MM.1S (cell line): ENCODE results near the gene TRIP4.

Source experiments
- DNase-seq: peaks from one replicate; pipeline ENCODE4 v3.0.0-alpha.2; 2015
- H2AFZ ChIP-seq: fragments of 300-600 bp; sonication (generic); 2 replicates; pipeline ENCODE4 v1.6.0; 2016; ENCODE audit warnings: antibody characterized with exemption, low read length
- H3F3A ChIP-seq: fragments of 300-600 bp; sonication (generic); 2 replicates; pipeline ENCODE4 v1.6.1; 2016; ENCODE audit warnings: mild to moderate bottlenecking, antibody characterized with exemption, low read length, moderate library complexity, mixed read lengths; ENCODE audit not compliant: insufficient read depth
- H3K27ac ChIP-seq: fragments of 300-600 bp; sonication (generic); 2 replicates; pipeline ENCODE4 v1.5.1; 2016; ENCODE audit warnings: mild to moderate bottlenecking, low read length
- H3K27me3 ChIP-seq: fragments of 300-600 bp; sonication (generic); replicated peaks from 2 replicates; pipeline ENCODE4 v1.6.0; 2016; ENCODE audit warnings: low read length; ENCODE audit not compliant: insufficient read depth
- H3K36me3 ChIP-seq: fragments of 300-600 bp; sonication (generic); replicated peaks from 2 replicates; pipeline ENCODE4 v1.6.1; 2016; ENCODE audit warnings: mild to moderate bottlenecking, low read length, mixed read lengths; ENCODE audit not compliant: insufficient read depth
- H3K4me1 ChIP-seq: fragments of 300-600 bp; sonication (generic); 2 replicates; pipeline ENCODE4 v1.6.1; 2016; ENCODE audit warnings: low read length, mixed read lengths
- H3K4me2 ChIP-seq: fragments of 300-600 bp; sonication (generic); 2 replicates; pipeline ENCODE4 v1.6.0; 2016; ENCODE audit warnings: low read depth, low read length
- H3K4me3 ChIP-seq: fragments of 300-600 bp; sonication (generic); 2 replicates; pipeline ENCODE4 v1.5.1; 2016; ENCODE audit warnings: low read length, mixed read lengths
- H3K79me2 ChIP-seq: fragments of 300-600 bp; sonication (generic); 2 replicates; pipeline ENCODE4 v1.6.1; 2016; ENCODE audit warnings: mixed run types, low read length, mixed read lengths
- H3K9ac ChIP-seq: fragments of 300-600 bp; sonication (generic); 2 replicates; pipeline ENCODE4 v1.6.1; 2016; ENCODE audit warnings: low read length, mixed read lengths
- H3K9me2 ChIP-seq: fragments of 300-600 bp; sonication (generic); replicated peaks from 2 replicates; pipeline ENCODE4 v1.6.1; 2016; ENCODE audit warnings: mild to moderate bottlenecking, low read length, mixed read lengths; ENCODE audit not compliant: insufficient read depth
- H3K9me3 ChIP-seq: fragments of 300-600 bp; sonication (generic); replicated peaks from 2 replicates; pipeline ENCODE4 v1.6.1; 2016; ENCODE audit warnings: mild to moderate bottlenecking, low read length, mixed read lengths; ENCODE audit not compliant: insufficient read depth
- H4K20me1 ChIP-seq: fragments of 300-600 bp; sonication (generic); 2 replicates; pipeline ENCODE4 v1.6.1; 2016; ENCODE audit warnings: mild to moderate bottlenecking, low read length, moderate library complexity, mixed read lengths; ENCODE audit not compliant: insufficient read depth
- CTCF ChIP-seq: fragments of 300-600 bp; sonication (generic); IDR thresholded peaks from 2 replicates; pipeline ENCODE4 v1.5.1; 2016; ENCODE audit warnings: antibody characterized with exemption, low read length, mixed read lengths
- EZH2 ChIP-seq: fragments of 300-600 bp; sonication (generic); optimal IDR thresholded peaks from 2 replicates; pipeline ENCODE3; 2017; ENCODE audit warnings: low read depth, mild to moderate bottlenecking, antibody characterized with exemption, low read length, mixed read lengths
- EZH2phosphoT487 ChIP-seq: fragments of 300-600 bp; sonication (generic); IDR thresholded peaks from 2 replicates; pipeline ENCODE4 v1.6.1; 2018; ENCODE audit warnings: antibody characterized with exemption, low read length

The TRIP4 gene

GRCh38 chr15:64441852-64442251, 54.2 kb downstream of the TRIP4 start:
- H3K79me2 ChIP-seq, result no peaks in the 10 kb centered on the region
- TF ChIP-seq CTCF (no peak), EZH2 (no peak), EZH2phosphoT487 (no peak)
- no peaks in the 10 kb centered on the region for H3F3A ChIP-seq

DNA sequence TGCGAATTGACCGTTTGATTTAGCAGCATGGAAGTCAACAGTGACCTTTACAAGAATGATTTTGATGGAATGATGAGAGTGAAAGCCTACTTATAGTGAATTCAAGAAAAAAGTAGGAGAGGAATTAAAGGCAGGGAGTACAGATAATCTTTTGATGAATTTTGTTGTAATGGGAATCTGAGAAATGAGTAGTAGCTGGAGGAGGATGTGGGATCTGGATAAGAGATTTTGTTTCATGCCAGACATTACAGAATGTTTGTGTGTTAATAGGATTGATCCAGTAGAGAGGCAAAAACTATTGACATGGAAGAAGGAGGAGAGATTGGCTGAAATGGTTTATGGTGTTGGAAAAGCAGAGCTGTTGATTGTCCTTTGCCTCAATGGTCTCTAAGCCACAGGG, 55.4 kb downstream of the TRIP4 start:
- DNase-seq, result no peak
- no peak overlapping the region for H3K4me2 ChIP-seq
- no peak overlapping the region for H3K27ac ChIP-seq
- no peaks in the 10 kb centered on the region for H4K20me1 ChIP-seq
- no peak overlapping the region for H2AFZ ChIP-seq
- no peak overlapping the region for H3K4me3 ChIP-seq
- no peaks in the 10 kb centered on the region for H3K27me3 ChIP-seq
- no peaks in the 10 kb centered on the region for H3F3A ChIP-seq
- no peaks in the 10 kb centered on the region for H3K4me1 ChIP-seq
- H3K36me3 ChIP-seq, result no peaks in the 10 kb centered on the region
- no peak overlapping the region for H3K9ac ChIP-seq
- TF ChIP-seq EZH2, result no peak
- no peak for TF ChIP-seq EZH2phosphoT487
- no peak for TF ChIP-seq CTCF
- H3K79me2 ChIP-seq, result no peaks in the 10 kb centered on the region
- no peaks in the 10 kb centered on the region for H3K9me2 ChIP-seq
- H3K9me3 ChIP-seq, result no peaks in the 10 kb centered on the region

More at GRCh38 chr15:64441852-64442251, 54.2 kb downstream of the TRIP4 start:
- H4K20me1 ChIP-seq, result no peaks in the 10 kb centered on the region
- no peak for DNase-seq
- H3K4me2 ChIP-seq, result no peak overlapping the region
- no peak overlapping the region for H3K27ac ChIP-seq
- H3K9me3 ChIP-seq, result no peaks in the 10 kb centered on the region
- no peaks in the 10 kb centered on the region for H3K4me1 ChIP-seq
- no peaks in the 10 kb centered on the region for H3K9me2 ChIP-seq
- H3K27me3 ChIP-seq, result no peaks in the 10 kb centered on the region
- H2AFZ ChIP-seq, result no peak overlapping the region
- no peaks in the 10 kb centered on the region for H3K36me3 ChIP-seq
- H3K9ac ChIP-seq, result no peak overlapping the region
- H3K4me3 ChIP-seq, result no peak overlapping the region

DNA sequence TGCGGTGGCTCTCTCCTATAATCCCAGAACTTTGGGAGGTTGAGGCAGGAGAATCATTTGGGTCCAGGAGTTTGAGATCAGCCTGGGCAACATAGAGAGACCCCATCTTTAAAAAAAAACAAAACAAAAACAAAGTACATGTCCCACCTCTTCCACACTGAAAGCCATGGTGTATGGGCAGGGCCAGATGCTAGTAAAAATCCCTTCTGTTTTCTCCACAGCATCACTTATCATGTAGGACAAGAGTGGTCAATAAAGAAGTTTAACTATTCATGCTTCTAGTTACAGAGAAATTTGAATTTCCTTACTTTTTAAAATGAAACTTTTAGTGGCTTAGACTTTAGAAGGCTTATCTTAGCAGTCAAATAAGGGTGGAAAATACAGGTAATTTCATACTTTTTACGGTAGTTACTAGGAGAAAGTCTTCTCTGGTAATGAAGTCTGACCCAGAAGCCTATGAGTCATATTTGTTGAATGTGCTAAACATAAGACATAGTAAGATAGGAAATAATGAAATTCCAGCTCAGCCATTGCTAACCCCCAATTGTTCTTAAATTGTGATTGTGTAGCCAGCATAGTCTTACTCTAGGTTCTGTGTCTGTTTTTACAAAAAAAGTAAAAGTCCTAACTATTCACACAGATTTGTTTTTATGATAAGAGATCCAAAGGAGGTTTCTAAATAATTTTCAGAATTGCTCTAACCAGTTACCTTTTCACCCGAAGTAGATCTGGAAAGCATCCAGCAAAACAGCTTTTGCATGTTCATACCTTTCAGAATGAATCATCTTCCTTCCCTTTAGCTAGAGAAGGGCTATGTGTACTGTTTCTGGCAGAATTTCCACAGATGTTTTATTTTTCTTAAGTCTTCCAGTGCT, 56.3 kb downstream of the TRIP4 start:
- no peak for TF ChIP-seq EZH2phosphoT487
- no peak for TF ChIP-seq CTCF
- TF ChIP-seq EZH2, result no peak
- Histone ChIP-seq H3K9me3 (no peaks in the 10 kb centered on the region), H4K20me1 (no peaks in the 10 kb centered on the region), H3K36me3 (no peaks in the 10 kb centered on the region), H3K4me2 (no peak overlapping the region), H3F3A (no peaks in the 10 kb centered on the region), H3K4me1 (no peaks in the 10 kb centered on the region), H3K79me2 (no peaks in the 10 kb centered on the region), H3K27me3 (no peaks in the 10 kb centered on the region), H2AFZ (no peak overlapping the region), H3K27ac (no peak overlapping the region), H3K9ac (no peak overlapping the region), H3K4me3 (no peak overlapping the region), H3K9me2 (no peaks in the 10 kb centered on the region)
- DNase-seq, result peak; percentile 13
